DOHH2 (cell line): ENCODE results near the gene WDR70.

Experiments used
- CTCF ChIP-seq: fragments of 200-600 bp; sonication (generic); IDR thresholded peaks from one replicate; pipeline ENCODE4 v1.5.1; 2014; ENCODE audit warnings: antibody characterized with exemption, mild to moderate bottlenecking, low read depth, low read length; ENCODE audit not compliant: poor library complexity, severe bottlenecking
- EZH2phosphoT487 ChIP-seq: fragments of 200-600 bp; sonication (generic); IDR thresholded peaks from 2 replicates; pipeline ENCODE4 v1.6.1; 2017; ENCODE audit warnings: borderline replicate concordance, mild to moderate bottlenecking, antibody characterized with exemption, low read length, moderate library complexity, mixed read lengths

GRCh38 chr5:37662789-37663485, 283.8 kb downstream of the WDR70 start:
- TF ChIP-seq CTCF (no peak), EZH2phosphoT487 (no peak)
